ENCODE results near the gene PFKFB2. TPM values are rescaled to one million over a fixed set of nuclear protein-coding genes. Genes with fewer than 3 reads are reported as not detected.
"Not testable (repeated sequence)": the region's sequence is repeated elsewhere in the genome, so short reads cannot be mapped to it uniquely, and the experiment has no call there.

Gene PFKFB2
- total and polyA plus RNA-seq, 7 experiments from 2014 or later = 0.64 to 4.6 (median 2.5) TPM

GRCh38 chr1:207035877-207036551 is 17.1 kb upstream of the PFKFB2 start:
- no peak for DNase-seq
- H3K27me3 ChIP-seq (ENCODE audit: control insufficient read depth in 2 of 2, insufficient read depth in 2 of 2, low read length in 2 of 2) = no peaks in the 10 kb centered on the region
- no peak for ATAC-seq
- no peaks in the 10 kb centered on the region for H3K36me3 ChIP-seq (ENCODE audit: control insufficient read depth in 2 of 3, insufficient read depth in 3 of 3, low read length in 3 of 3)
- Mint-ChIP-seq H3K4me3 (no peak overlapping the region), H3K27me3 (peaks cover 21 to 32% (median 27%) of the 10 kb centered on the region in 5 donors), H3K27ac (no peak overlapping the region), H3K36me3 (peaks cover 0 to 4% (median 0%) of the 10 kb centered on the region in 5 donors), H3K4me1 (no peaks in the 10 kb centered on the region), H3K9me3 (no peaks in the 10 kb centered on the region)
- CTCF ChIA-PET = interaction anchor here (0.8 kb wide), 1 partner anchor 29 kb away, joined by 4 read pairs; no protein-coding TSS in a partner anchor
- H3K27ac ChIP-seq (ENCODE audit: low read depth, low read length) = no peak overlapping the region
- no peaks in the 10 kb centered on the region for H3K4me1 ChIP-seq (ENCODE audit: control insufficient read depth in 2 of 2, insufficient read depth in 2 of 2, low read length in 2 of 2)
- no peak overlapping the region for H3K4me3 ChIP-seq (ENCODE audit: low read length)
- intact Hi-C loops (cut with micrococcal nuclease) = no loop called here
- no peaks in the 10 kb centered on the region for H3K9me3 ChIP-seq (ENCODE audit: control insufficient read depth in 2 of 3, low read length in 3 of 3)
- POLR2A ChIA-PET = no interaction called here

- Histone ChIP-seq H3K4me1 (ENCODE audit: control insufficient read depth in 2 of 2, insufficient read depth in 2 of 2, low read length in 2 of 2) (no peaks in the 10 kb centered on the region), H3K27ac (ENCODE audit: low read depth, low read length) (no peak overlapping the region), H3K9me3 (ENCODE audit: control insufficient read depth in 2 of 3, low read length in 3 of 3) (no peaks in the 10 kb centered on the region), H3K36me3 (ENCODE audit: control insufficient read depth in 2 of 3, insufficient read depth in 3 of 3, low read length in 3 of 3) (no peaks in the 10 kb centered on the region), H3K27me3 (ENCODE audit: control insufficient read depth in 2 of 2, insufficient read depth in 2 of 2, low read length in 2 of 2) (no peaks in the 10 kb centered on the region), H3K4me3 (ENCODE audit: low read length) (no peak overlapping the region)
- H3K4me3 Mint-ChIP-seq = no peak overlapping the region
- peaks cover 0 to 2% (median under 1%) of the 10 kb centered on the region in 7 donors for H3K4me1 Mint-ChIP-seq
- POLR2A ChIA-PET = no interaction called here
- H3K9me3 Mint-ChIP-seq = no peaks in the 10 kb centered on the region
- DNase-seq = no peak
- peaks cover 0 to 6% (median 0%) of the 10 kb centered on the region in 5 donors for H3K36me3 Mint-ChIP-seq
- H3K27me3 Mint-ChIP-seq = peaks cover 15 to 28% (median 19%) of the 10 kb centered on the region in 5 donors
- H3K27ac Mint-ChIP-seq = no peak overlapping the region
- CTCF ChIA-PET = interaction anchor here (0.8 kb wide), 1 partner anchor 28 kb away, joined by 4 read pairs; no protein-coding TSS in a partner anchor
- intact Hi-C loops (cut with micrococcal nuclease) = no loop called here
- ATAC-seq = no peak
Measured at GRCh38 chr1:207036865-207037264, 16.2 kb upstream of the PFKFB2 start.

- H3K27ac Mint-ChIP-seq = no peak overlapping the region
- no peaks in the 10 kb centered on the region for H3K4me1 ChIP-seq (ENCODE audit: control insufficient read depth in 2 of 2, insufficient read depth in 2 of 2, low read length in 2 of 2)
Measured at GRCh38 chr1:207039380-207040180, 13.5 kb upstream of the PFKFB2 start.

GRCh38 chr1:207040181-207040533 is 12.9 kb upstream of the PFKFB2 start:
- Histone ChIP-seq H3K27me3 (ENCODE audit: control insufficient read depth in 2 of 2, insufficient read depth in 2 of 2, low read length in 2 of 2) (no peaks in the 10 kb centered on the region), H3K9me3 (ENCODE audit: control insufficient read depth in 2 of 3, low read length in 3 of 3) (no peaks in the 10 kb centered on the region), H3K36me3 (ENCODE audit: control insufficient read depth in 2 of 3, insufficient read depth in 3 of 3, low read length in 3 of 3) (no peaks in the 10 kb centered on the region), H3K4me1 (ENCODE audit: control insufficient read depth in 2 of 2, insufficient read depth in 2 of 2, low read length in 2 of 2) (no peaks in the 10 kb centered on the region), H3K4me3 (ENCODE audit: low read length) (no peak overlapping the region), H3K27ac (ENCODE audit: low read depth, low read length) (no peak overlapping the region)
- Mint-ChIP-seq H3K36me3 (peaks cover 0 to 13% (median 13%) of the 10 kb centered on the region in 5 donors), H3K27ac (no peak overlapping the region), H3K4me3 (no peak overlapping the region), H3K9me3 (no peaks in the 10 kb centered on the region), H3K27me3 (peaks cover 3 to 6% (median 3%) of the 10 kb centered on the region in 5 donors), H3K4me1 (peaks cover 8 to 35% (median 31%) of the 10 kb centered on the region in 7 donors)
- ChIA-PET POLR2A (no interaction called here), CTCF (no interaction called here)
- intact Hi-C loops (cut with micrococcal nuclease) = loop anchor here in 1 of 2 donors (5.0 kb wide), 1 partner anchor 37 kb away; no protein-coding TSS in a partner anchor
- DNase-seq (no peak), ATAC-seq (no peak)

More at GRCh38 chr1:207039380-207040180, 13.5 kb upstream of the PFKFB2 start:
- Histone ChIP-seq H3K36me3 (ENCODE audit: control insufficient read depth in 2 of 3, insufficient read depth in 3 of 3, low read length in 3 of 3) (no peaks in the 10 kb centered on the region), H3K27ac (ENCODE audit: low read depth, low read length) (no peak overlapping the region), H3K27me3 (ENCODE audit: control insufficient read depth in 2 of 2, insufficient read depth in 2 of 2, low read length in 2 of 2) (no peaks in the 10 kb centered on the region), H3K9me3 (ENCODE audit: control insufficient read depth in 2 of 3, low read length in 3 of 3) (no peaks in the 10 kb centered on the region), H3K4me3 (ENCODE audit: low read length) (no peak overlapping the region)
- intact Hi-C loops (cut with micrococcal nuclease) = loop anchor here in 1 of 2 donors (5.0 kb wide), 1 partner anchor 38 kb away; no protein-coding TSS in a partner anchor
- no peak for ATAC-seq
- DNase-seq = no peak
- POLR2A ChIA-PET = no interaction called here
- H3K9me3 Mint-ChIP-seq = no peaks in the 10 kb centered on the region
- peaks cover 0 to 13% (median 8%) of the 10 kb centered on the region in 5 donors for H3K36me3 Mint-ChIP-seq
- H3K27me3 Mint-ChIP-seq = peaks cover 3 to 7% (median 4%) of the 10 kb centered on the region in 5 donors
- CTCF ChIA-PET = interaction anchor here (1.6 kb wide), 1 partner anchor 10 kb away, joined by 4 read pairs; no protein-coding TSS in a partner anchor
- peaks cover 5 to 29% (median 27%) of the 10 kb centered on the region in 7 donors for H3K4me1 Mint-ChIP-seq
- H3K4me3 Mint-ChIP-seq = no peak overlapping the region

GRCh38 chr1:207041397-207041796 is 11.7 kb upstream of the PFKFB2 start:
- H3K9me3 ChIP-seq (ENCODE audit: control insufficient read depth in 2 of 3, low read length in 3 of 3); H3K27ac ChIP-seq (ENCODE audit: low read depth, low read length); H3K4me3 Mint-ChIP-seq; H3K9me3 Mint-ChIP-seq; DNase-seq; H3K4me1 ChIP-seq (ENCODE audit: control insufficient read depth in 2 of 2, insufficient read depth in 2 of 2, low read length in 2 of 2); CTCF ChIA-PET; H3K27me3 Mint-ChIP-seq; ATAC-seq; H3K36me3 ChIP-seq (ENCODE audit: control insufficient read depth in 2 of 3, insufficient read depth in 3 of 3, low read length in 3 of 3); H3K27me3 ChIP-seq (ENCODE audit: control insufficient read depth in 2 of 2, insufficient read depth in 2 of 2, low read length in 2 of 2); H3K4me3 ChIP-seq (ENCODE audit: low read length): not testable (repeated sequence)
- Mint-ChIP-seq H3K27ac (peak overlapping the region in 1 of 9 donors; percentile 68), H3K4me1 (peaks cover 13 to 47% (median 43%) of the 10 kb centered on the region in 7 donors), H3K36me3 (peaks cover 0 to 20% (median 18%) of the 10 kb centered on the region in 5 donors)
- POLR2A ChIA-PET = interaction anchor here (0.7 kb wide), 1 partner anchor 30 kb away, joined by 3 read pairs; no protein-coding TSS in a partner anchor
- intact Hi-C loops (cut with micrococcal nuclease) = loop anchor here in 1 of 2 donors (5.0 kb wide), 1 partner anchor 36 kb away; no protein-coding TSS in a partner anchor

- DNase-seq = no peak
- ATAC-seq = no peak
- H3K27ac ChIP-seq (ENCODE audit: low read depth, low read length) = no peak overlapping the region
- no peaks in the 10 kb centered on the region for H3K9me3 Mint-ChIP-seq
- peaks cover 3 to 38% (median 23%) of the 10 kb centered on the region in 5 donors for H3K36me3 Mint-ChIP-seq
- CTCF ChIA-PET = interaction anchor here (1.0 kb wide), 1 partner anchor 11 kb away, joined by 3 read pairs; no protein-coding TSS in a partner anchor
- no peaks in the 10 kb centered on the region for H3K9me3 ChIP-seq (ENCODE audit: control insufficient read depth in 2 of 3, low read length in 3 of 3)
- peak overlapping the region in 4 of 10 donors; percentile 12 to 38 (median 28) for H3K4me3 Mint-ChIP-seq
- H3K4me3 ChIP-seq (ENCODE audit: low read length) = no peak overlapping the region
- intact Hi-C loops (cut with micrococcal nuclease) = no loop called here
- POLR2A ChIA-PET = interaction anchor here (0.6 to 1.6 kb wide), 2 partner anchors 9 to 21 kb away, joined by 3 to 6 read pairs; no protein-coding TSS in a partner anchor
- peaks cover 6 to 12% of the 10 kb centered on the region in 2 donors for H3K4me1 ChIP-seq (ENCODE audit: control insufficient read depth in 2 of 2, insufficient read depth in 2 of 2, low read length in 2 of 2)
- no peaks in the 10 kb centered on the region for H3K27me3 Mint-ChIP-seq
- no peaks in the 10 kb centered on the region for H3K27me3 ChIP-seq (ENCODE audit: control insufficient read depth in 2 of 2, insufficient read depth in 2 of 2, low read length in 2 of 2)
- peak overlapping the region in 1 of 9 donors; percentile 18 for H3K27ac Mint-ChIP-seq
- peaks cover 0 to 26% (median 10%) of the 10 kb centered on the region in 3 experiments for H3K36me3 ChIP-seq (ENCODE audit: control insufficient read depth in 2 of 3, insufficient read depth in 3 of 3, low read length in 3 of 3)
- peaks cover 29 to 80% (median 71%) of the 10 kb centered on the region in 7 donors for H3K4me1 Mint-ChIP-seq
Measured at GRCh38 chr1:207045453-207045852, 7.6 kb upstream of the PFKFB2 start.
